GM19240 (cell line): ENCODE data around the gene WAPL.

Source experiments
- DNase-seq: peaks from one replicate; pipeline ENCODE4 v3.0.0; 2011; ENCODE audit warnings: low spot score; ENCODE audit not compliant: insufficient read length

The WAPL gene

DNA sequence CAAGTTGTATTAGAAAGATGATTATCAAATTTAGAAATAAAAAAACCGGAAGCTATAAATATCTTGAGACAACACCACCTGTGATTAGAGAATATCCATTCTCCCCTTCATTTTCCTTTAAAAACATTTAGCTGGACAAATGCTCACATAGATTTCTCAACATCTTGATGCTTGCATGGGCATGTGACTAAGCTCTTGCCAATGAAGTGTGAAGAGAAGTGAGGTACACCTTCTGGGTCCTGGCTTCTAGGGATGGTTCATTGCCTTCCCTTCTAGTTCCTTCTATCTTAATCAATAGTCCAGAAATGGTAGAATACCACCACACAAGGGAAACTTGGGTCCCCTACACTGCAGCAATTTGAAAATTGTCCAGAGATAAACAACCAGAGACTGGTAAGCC is 41.0 kb downstream of the WAPL start:
- no peak for DNase-seq

DNA sequence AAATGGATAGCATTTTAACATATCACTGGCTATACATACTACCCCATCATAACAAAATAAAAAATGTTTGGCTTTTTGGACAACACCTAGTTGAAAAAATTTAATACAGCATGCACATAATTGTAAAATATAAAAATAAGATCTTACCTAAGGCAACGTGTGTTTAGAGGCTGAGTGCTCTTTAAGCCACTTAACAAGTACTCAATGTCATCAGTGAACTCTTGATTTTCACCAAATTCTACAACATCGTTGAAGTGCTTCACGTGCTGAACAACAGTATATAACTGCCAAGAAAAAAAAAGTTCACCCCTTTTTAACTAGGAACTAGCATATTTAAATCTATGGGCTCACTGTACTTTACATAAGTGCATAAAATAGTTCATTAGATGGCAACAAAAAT is 49.5 kb downstream of the WAPL start:
- no peak for DNase-seq

DNA sequence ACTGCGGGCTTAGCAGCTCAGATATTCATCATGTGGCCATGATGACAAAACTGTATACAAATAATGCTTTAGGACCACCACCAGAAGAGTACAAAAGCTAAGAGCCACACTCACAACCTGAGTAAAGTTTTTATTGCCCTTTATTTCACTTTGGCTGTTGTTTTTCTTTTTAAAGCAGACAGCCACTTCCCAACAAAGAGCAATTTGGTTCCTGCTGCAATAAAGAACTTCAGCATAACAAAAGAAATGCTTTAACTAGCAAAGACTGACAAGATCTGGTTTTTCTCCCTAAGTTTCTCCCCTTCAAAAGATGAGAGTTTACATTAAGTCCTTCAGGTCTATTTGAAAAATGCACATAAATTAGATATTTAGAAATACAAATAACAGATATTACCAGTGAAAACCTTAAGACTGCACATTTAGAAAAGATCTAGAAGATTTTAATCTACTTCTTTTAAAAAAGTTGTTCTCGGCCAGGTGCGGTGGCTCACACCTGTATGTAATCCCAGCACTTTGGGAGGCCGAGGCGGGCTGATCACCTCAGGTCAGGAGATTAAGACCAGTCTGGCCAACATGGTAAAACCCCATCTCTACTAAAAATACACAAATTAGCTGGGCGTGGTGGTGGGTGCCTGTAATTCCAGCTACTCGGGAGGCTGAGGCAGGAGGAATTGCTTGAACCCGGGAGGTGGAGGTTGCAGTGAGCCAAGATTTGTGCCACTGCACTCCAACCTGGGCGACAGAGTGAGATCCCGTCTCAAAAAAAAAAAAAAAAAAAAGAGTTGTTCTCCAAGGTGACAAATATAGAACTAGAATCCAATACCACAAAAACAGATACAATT is 59.4 kb downstream of the WAPL start:
- DNase-seq: no peak

DNA sequence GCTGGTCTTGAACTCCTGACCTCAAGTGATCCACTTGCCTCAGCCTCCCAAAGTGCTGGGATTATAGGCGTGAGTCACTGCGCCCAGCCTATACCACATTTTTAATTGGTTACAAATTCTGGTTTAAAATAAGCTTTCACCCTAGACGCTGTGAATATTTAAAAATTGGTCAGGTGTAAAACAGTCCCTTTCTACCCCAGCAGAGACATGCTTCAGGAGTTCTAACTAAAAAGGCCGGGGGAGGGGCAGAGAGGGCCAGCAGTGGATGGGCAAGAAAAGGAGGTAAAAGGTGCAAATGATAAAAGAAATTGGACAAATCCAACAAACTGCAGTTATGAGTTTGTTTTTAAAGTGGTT is 70.0 kb downstream of the WAPL start:
- DNase-seq: no peak

DNA sequence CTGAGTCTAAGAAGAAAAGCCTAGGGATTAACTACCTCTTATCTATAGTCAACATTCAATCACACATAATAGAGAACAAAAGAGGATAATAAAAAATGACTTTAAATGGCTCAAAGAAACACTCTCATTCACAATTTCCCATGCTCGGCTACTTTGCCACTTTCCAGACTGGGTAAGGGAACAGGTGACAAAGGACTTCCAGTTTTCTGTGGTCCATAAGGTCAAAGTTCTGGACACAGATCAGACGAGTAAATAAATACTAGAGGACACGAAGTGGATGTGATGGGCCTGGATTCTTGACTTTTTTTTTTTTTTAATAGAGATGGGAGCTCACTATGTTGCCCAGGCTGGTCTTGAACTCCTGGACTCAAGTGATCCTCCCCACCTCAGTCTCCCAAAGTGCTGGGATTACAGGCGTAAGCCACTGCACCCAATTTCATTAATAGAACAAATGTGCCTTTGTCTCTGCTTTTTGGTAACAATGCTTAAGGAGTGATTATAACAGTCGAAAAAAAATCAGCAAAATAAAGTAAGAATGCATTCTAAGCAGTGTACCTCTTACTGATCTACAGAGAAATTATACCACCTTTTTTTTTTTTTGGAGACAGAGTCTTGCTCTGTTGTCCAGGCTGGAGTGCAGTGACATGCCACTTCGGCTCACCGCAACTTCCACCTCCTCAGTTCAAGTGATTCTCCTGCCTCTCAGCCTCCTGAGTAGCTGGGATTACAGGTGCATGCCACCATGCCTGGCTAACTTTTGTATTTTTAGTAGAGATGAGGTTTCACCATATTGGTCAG is 70.6 kb downstream of the WAPL start:
- no peak for DNase-seq

DNA sequence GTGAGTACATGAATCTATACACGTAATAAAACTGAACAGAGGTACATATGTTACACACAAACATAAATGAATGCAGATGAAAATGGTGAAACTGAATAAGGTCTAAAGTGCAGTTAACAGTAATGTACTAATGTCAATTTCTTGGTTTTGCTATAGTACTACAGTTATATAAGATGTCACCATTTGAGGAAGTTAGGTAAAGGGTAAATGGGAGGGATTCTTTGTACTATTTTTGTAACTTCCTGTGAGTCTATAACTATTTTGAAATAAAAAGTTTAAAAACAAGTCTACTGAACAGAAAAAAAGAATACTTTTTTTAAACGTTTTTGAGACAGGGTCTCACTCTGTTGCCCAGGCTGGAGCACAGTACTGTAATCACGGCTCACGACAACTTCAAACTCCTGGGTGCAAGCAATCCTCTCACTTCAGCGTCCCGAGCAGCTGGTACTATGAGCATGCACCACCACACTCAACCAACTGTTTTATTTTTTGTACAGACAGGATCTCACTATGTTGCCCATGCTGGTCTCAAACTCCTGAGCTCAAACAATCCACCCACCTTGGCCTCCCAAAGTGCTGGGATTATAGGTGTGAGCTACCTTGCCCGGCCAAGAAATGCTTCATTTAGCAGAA is 71.5 kb downstream of the WAPL start:
- no peak for DNase-seq

DNA sequence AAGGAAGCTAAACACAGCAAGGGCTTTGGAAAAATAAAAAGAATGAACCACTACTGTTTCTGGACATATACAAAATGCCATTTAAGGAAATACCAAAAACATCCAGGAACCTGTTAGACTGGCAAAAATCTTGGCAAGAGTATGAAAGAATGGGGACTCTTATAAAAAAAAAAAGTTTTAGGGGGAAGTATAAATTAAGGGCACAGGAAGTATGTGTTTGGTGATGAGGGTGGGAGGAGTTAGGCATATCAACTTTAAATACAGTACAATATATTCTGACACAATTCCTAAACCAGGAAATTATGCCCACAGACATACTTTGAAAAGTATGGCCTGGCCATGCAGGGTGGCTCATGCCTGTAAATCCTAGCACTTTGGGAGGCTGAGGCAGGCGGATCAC is 74.2 kb downstream of the WAPL start:
- no peak for DNase-seq

DNA sequence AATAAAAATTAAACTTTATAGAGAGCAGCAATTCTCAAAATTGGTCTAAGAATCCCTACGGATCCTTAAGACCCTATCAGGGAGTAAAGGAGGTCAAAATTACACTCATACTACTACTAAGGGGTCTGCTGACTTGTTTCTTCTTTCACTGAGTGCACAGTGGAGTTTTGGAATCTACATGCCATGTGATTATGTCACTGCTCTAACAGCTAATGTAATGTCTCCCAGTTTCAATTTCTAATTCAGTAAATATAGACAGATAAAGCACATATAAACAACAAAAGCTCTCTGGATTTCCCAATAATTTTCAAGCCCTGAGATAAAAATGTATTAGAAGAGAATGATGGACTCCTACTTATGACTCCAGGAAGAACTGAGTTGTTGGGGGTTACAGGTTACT is 74.6 kb downstream of the WAPL start:
- DNase-seq: no peak

DNA sequence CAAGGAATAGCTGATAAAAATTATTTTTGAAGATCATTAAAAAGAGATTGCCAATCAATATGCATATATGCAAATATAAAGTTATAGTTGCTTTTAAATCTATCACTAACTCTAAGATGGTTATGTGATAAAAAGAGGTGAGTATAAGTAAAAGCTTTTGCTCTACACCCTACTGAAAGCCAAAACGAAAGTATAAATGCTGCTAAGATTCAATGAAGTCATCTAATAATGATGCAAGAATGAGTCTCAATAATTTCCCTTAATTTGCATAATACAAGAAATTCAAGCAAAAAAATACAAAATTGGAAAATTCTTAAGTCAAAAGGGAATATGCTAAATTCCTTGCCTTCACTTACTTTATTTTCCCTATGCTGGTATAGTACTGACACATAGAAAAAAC is 75.2 kb downstream of the WAPL start:
- DNase-seq: no peak

DNA sequence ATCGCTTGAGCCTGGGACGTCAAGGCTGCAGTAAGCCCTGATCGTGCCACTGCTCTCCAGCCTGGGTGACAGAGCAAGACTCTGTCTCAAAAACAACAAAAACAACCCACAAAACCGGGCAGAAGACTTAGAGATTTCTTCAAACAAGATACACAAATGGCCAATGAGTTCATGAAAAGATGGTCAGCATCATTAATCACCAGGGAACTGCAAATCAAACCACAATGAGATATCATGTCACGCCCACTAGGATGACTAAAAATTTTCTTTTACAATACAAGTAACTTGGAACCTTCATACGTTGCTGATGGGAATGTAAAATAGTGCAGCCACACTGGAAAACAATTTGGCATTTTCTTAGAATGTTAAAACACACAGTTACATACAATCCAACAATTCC is 77.7 kb downstream of the WAPL start:
- no peak for DNase-seq

DNA sequence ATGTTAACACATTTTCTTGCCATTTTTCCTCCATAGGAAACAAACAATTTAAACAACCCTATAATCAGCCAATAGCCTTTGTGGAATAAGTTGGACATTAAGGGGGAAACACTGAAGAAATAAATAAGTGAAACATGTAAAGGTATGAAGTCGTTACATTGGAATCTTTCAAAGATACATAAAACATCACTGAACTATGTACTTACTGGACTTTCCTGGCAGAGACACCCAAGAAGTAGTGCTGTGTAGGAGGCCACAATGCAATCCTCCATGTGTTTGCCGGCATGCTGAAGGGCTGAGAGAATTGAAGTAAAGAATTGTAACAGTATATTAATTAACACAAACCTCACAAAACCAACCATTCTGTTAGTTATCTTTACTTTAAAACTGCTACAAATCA is 78.5 kb downstream of the WAPL start:
- no peak for DNase-seq

DNA sequence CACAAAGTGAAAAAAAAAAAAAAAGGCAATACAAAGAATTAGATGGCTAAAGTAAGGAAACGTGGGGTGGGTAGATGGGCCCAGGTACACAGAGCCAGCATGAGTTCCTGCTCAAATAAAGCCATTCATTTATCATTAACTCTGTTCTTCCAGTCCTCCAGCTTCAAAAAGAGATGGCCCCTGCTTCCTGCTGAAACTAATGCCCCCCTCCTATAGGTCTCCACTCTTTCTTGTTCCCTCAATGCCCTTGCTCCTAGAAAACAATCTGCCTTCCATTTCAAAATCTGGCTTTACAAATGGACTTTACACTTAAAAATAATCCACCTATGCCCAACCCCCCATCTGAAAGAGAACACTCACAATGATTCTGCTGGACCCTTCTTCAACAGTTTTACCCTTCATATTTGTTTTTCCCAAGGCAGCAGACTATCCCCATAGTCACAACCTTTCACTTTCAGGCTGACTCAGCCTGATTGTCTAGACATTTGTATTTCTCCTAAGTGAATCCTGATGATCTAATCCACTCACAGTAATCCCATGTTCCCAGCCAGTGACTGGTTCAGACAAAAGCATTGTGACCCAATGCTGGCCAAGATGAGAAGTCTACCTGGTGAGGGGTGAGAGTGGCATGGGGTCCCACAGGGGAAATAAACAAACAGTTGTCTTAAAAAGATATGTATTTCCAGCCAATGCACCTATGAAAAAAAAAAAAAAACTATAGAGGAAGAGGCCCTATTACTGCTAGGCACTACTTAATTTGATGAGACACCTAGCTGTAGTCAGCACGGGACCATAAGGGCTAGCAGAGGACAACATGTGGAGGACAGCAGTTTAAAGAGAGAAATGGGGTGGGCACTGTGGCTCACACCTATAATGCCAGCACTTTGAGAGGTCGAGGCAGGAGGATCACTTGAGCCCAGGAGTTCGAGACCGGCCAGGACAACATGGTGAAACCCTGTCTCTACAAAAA is 80.4 kb downstream of the WAPL start:
- DNase-seq: no peak

DNA sequence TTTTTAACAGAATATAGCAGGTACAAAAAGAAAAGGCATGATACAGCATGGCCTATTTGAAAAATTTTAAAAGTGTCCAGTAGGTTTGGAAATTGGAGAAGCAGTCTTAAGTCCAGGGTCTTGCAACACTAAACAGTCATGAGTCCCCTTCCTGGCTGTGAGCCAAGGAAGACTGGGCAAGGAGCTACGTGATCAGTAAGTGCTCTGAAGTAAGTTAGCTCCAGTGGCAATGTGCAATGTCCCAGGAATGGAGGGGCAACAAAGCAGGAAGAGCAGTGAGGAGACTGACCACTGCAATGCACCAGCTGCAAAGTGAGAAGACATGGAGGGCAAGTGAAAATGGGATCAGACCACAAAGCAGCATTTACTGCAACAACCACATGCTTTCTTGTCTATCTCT is 82.0 kb downstream of the WAPL start:
- no peak for DNase-seq

DNA sequence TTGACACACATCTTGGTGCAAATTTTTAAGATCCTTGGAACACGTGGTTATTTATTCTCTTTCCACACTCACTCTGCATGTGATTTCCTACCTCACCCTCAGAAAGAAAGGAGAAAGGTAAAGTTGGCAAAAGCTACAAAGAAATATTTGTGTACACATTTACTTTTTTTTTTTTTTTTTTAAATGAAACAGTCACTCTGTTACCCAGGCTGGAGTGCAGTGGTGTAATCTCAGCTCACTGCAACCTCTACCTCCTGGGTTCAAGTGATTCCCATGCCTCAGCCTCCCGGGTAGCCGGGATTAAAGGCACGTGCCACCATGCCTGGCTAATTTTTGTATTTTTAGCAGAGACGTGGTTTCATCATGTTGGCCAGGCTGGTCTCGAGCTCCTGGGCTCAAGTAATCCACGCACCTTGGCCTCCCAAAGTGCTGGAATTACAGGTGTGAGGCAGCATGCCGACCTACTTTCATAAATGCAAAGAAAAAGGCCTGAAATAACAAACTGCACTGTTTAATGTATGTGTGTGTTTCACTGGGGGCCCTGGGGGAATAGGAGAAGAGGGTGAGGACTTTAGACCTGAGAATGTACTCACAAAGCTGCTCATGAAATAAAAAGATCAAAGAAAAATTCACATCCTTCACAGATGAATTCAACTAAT is 83.4 kb downstream of the WAPL start:
- DNase-seq: no peak

DNA sequence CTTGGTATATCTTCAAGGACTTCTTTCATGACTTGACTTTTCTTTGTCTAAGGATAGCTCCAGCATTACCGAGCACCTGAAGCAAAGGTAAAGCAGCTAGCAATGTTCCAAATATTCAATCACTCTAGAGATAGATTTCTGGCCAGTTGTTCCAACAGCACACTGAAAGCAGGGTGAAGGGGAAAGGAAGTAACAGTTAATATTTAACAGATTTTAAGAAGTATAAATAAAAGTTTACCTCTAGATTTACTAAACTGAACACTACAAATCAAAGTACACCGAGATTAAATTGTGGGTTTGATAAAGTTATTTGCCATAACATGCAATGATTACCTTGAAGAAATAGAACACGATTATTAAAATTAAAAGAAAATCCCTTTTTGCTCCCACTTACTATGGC is 84.1 kb downstream of the WAPL start:
- no peak for DNase-seq

DNA sequence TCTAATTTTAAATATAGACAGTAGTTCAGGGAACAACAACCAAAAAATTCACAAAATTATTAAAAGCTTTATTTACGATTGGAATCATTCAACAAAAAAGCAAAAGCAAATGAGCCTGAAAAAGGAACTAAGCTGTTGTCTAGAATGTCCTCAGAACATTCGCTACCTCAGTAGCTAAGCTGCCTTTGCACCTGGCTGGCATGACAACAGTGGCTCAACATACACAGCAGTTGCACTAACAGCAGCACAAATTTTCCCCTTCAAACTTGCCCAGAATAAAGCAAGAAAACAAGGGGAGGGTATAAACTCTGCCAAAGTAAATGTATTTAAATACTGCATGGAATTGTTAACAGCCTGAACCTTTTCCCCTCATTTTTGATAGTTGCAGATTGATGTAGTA is 84.6 kb downstream of the WAPL start:
- DNase-seq: no peak

DNA sequence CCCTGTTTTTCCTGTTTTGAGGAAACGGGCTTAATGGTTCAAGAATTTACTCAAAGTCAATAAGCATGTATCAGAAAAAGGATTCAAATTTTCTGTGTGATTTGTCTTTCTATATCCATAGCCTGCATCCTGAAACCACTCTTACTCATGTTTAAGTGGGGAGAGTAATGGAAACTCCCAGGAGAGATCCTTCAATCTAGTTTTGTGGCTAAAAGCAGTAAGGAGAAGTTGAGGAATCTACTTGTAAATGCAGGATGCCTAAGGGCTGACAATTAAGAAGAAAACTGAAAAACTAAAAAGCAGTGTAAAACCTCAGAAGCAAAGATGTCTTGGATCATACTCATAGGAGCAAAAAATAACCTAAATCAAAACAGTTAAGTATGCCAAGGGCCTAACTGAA is 86.9 kb downstream of the WAPL start:
- DNase-seq: no peak

DNA sequence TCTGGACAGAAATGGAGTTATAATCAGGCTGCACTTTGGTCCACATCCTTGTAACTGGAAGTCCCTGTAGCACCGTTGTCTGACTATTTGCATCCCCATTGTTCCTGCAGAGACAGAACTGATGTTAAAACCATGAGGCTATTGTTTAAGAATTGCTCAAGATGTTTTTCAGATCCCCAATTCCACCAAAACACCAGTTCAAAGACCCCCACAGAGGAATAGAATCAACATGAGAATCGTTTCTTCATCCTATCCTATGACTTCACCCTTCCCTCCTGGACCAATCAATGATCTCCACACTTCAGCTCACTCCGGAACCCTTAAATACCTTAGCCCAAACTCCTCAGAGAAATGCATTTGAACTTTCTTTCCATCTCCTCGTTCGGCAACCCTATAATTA is 97.9 kb downstream of the WAPL start:
- DNase-seq: no peak

DNA sequence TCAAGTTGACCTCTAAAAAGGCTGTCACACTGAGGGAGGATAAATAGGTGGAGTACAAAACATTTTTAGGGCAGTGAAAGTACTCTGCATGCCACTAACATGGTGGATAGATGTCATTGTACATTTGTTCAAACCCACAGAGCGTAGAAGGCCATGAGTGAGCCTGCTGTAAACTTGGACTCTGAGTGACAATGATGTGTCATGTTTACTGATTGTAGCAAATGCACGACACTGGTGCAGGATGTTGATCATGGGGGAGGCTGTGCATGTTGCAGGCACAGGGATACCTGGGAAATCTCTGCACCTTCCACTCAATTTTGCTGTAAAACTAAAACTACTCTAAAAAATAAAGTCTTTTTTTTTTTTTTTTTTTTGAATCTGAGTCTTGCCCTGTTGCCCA is 102.5 kb downstream of the WAPL start:
- DNase-seq: no peak

DNA sequence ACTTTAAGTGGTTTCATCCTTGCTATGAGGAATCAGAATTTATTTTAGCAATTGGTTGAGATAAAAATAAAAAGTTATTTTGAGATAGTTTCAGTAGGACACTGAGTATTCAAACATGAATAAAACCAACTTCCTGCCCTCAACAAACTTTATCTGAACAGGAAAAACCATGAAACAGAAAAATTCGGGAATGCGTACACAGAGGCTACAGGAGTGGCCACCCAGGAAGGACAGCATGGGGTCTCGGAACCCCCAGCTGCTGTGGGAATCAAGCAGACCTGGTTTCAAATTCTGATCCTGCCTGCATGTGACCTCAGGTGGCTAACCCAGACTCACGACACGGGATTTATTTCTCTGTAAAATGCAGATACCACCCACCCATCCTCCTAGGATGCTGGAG is 106.0 kb downstream of the WAPL start:
- no peak for DNase-seq

DNA sequence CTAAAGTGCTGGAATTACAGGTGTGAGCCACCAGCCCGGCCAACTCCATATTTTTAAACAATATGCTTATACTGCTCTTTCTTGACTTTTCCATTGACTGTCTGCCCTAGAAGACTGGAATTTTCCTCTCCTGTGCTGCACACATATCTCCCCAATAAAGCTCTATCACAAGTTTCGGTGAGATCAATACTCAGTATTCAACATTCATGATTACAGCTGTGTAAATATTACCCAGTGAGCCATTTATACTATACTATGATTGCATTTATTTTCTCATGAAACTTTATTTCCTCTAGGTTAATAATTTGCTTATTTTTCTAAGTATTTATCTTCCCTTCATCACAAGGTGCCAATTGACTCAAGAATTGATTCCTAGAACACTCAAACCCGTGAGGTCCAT is 106.5 kb downstream of the WAPL start:
- DNase-seq: no peak
